OCI-LY7 (cell line): ENCODE data around the gene EPHA3.

Experiments
- CTCF ChIP-seq: fragments of 200-600 bp; sonication (generic); conservative IDR thresholded peaks from 2 replicates; pipeline ENCODE4 v1.5.1; 2014; ENCODE audit warnings: mild to moderate bottlenecking, antibody characterized with exemption, low read length, moderate library complexity, mixed read lengths
- EZH2phosphoT487 ChIP-seq: fragments of 200-600 bp; sonication (generic); IDR thresholded peaks from 2 replicates; pipeline ENCODE4 v1.6.1; 2018; ENCODE audit warnings: low read depth, borderline replicate concordance, mild to moderate bottlenecking, mixed run types, antibody characterized with exemption, low read length, moderate library complexity, mixed read lengths

DNA sequence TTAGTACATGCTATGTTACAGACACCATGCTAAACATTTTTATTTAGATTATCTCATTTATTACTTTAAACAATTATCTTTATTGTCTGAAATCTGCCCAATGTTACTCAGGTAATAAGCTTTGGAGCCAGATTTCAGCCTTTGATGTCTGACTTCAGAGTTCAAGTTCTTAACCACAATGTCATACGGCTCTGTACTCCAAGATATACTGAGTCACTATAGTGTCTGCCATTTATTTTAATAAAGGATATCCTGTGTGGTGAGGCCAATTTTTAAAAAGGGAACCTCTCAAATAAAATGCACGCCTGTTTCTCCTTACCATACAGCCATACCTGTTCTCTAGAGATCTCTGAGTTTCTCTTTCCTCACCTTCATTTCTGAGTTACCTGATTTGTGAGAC is 193.1 kb downstream of the EPHA3 start:
- no peak for TF ChIP-seq EZH2phosphoT487
- TF ChIP-seq CTCF = no peak
